Endothelial cell of umbilical vein (primary cell): Measurements from ENCODE around the gene DENND6A. TPM values are rescaled to one million over a fixed set of nuclear protein-coding genes. Genes with fewer than 3 reads are reported as not detected.
"Not testable (repeated sequence)": the region's sequence is repeated elsewhere in the genome, so short reads cannot be mapped to it uniquely, and the experiment has no call there.

Source experiments
- BruUV-seq: library from RNA; stranded (reverse); fragments of 400-500 nt; replicated peaks from 2 replicates; lab custom pipeline; 2021; lab: Mats Ljungman, UMichigan
- CTCF ChIA-PET: fragments of 300-600, 350-600 bp; sonication (Branson Sonifier 250); formaldehyde crosslinking; loops from one replicate; lab custom pipeline; 2021; ENCODE audit warnings: antibody characterized with exemption, inconsistent platforms; lab: Charles Lee
- POLR2A ChIA-PET: fragments of 300-600, 350-600 bp; sonication (Branson Sonifier 250); formaldehyde crosslinking; loops from one replicate; lab custom pipeline; 2021; ENCODE audit warnings: antibody characterized with exemption, inconsistent platforms; lab: Charles Lee
- DNase-seq: peaks from one replicate; pipeline ENCODE4 v3.0.0-alpha.2; 2011; ENCODE audit warnings: low read depth, low spot score
- FAIRE-seq: peaks from 2 replicates; lab custom pipeline; 2011; peaks lifted over from hg19 to GRCh38; lab: Jason Lieb, UNC
- H2AFZ ChIP-seq: 2 replicates; pipeline ENCODE4 v1.6.0; 2012; ENCODE audit warnings: low read depth, low read length, control low read depth, inconsistent platforms
- H3K27ac ChIP-seq: 2 replicates; pipeline ENCODE4 v1.5.1; 2011; ENCODE audit warnings: low read depth, mild to moderate bottlenecking, control low read depth, low read length, moderate library complexity; ENCODE audit not compliant: insufficient read depth
- H3K27me3 ChIP-seq, 2 experiments: 2 replicates each; pipeline versions ENCODE4 v1.6.0 to v1.6.1; 2011; ENCODE audit warnings: low read length in 2 of 2, mixed read lengths in 1 of 2; ENCODE audit not compliant: control insufficient read depth in 2 of 2, insufficient read depth in 2 of 2
- H3K36me3 ChIP-seq, 2 experiments: 2 replicates in 1 of 2; 3 replicates in 1 of 2; pipeline ENCODE4 v1.5.1; 2011; ENCODE audit warnings: low read length in 2 of 2, mild to moderate bottlenecking in 1 of 2, moderate library complexity in 1 of 2; ENCODE audit not compliant: control insufficient read depth in 2 of 2, insufficient read depth in 2 of 2; ENCODE audit errors: extremely low read depth in 1 of 2
- H3K4me1 ChIP-seq: 3 replicates; pipeline ENCODE4 v1.5.1; 2011; ENCODE audit warnings: mild to moderate bottlenecking, low read length; ENCODE audit not compliant: control insufficient read depth, insufficient read depth; ENCODE audit errors: extremely low read depth
- H3K4me2 ChIP-seq: 2 replicates; pipeline ENCODE4 v1.6.1; 2011; ENCODE audit warnings: low read length, control low read depth, mixed read lengths; ENCODE audit not compliant: insufficient read depth
- H3K4me3 ChIP-seq, 3 experiments: fragments of 200-600 bp in 1 of 3; sonication (generic), shearing (Covaris generic) in 1 of 3; replicated peaks in 1 of 3; 2 replicates each; pipeline ENCODE4 v1.5.1; 2011 to 2016; ENCODE audit warnings: control low read depth in 3 of 3, low read length in 3 of 3, mild to moderate bottlenecking in 2 of 3, inconsistent platforms in 1 of 3, low read depth in 1 of 3, moderate library complexity in 1 of 3; ENCODE audit not compliant: insufficient read depth in 1 of 3
- H3K79me2 ChIP-seq: 2 replicates; pipeline ENCODE4 v1.6.0; 2012; ENCODE audit warnings: low read length, inconsistent platforms; ENCODE audit not compliant: control insufficient read depth, insufficient read depth
- H3K9ac ChIP-seq: replicated peaks from 2 replicates; pipeline ENCODE3; 2011; ENCODE audit warnings: low read length, control low read depth; ENCODE audit not compliant: insufficient read depth; ENCODE audit errors: extremely low read depth
- H3K9me1 ChIP-seq: replicated peaks from 3 replicates; pipeline ENCODE4 v1.6.0; 2011; ENCODE audit warnings: mild to moderate bottlenecking, low read length; ENCODE audit not compliant: control insufficient read depth, insufficient read depth; ENCODE audit errors: extremely low read depth
- H3K9me3 ChIP-seq: replicated peaks from 2 replicates; pipeline ENCODE4 v1.5.1; 2012; ENCODE audit warnings: low read length, inconsistent platforms; ENCODE audit not compliant: control insufficient read depth, insufficient read depth
- H4K20me1 ChIP-seq: replicated peaks from 2 replicates; pipeline ENCODE3; 2011; ENCODE audit warnings: mild to moderate bottlenecking, low read length; ENCODE audit not compliant: control insufficient read depth, insufficient read depth; ENCODE audit errors: extremely low read depth
- EZH2 ChIP-seq: IDR thresholded peaks from 2 replicates; pipeline ENCODE4 v1.6.1; 2012; ENCODE audit warnings: borderline replicate concordance, low read depth, mild to moderate bottlenecking, moderate library complexity, low read length, inconsistent platforms; ENCODE audit not compliant: severe bottlenecking
- FOS ChIP-seq: IDR thresholded peaks from 2 replicates; pipeline ENCODE4 v1.6.1; 2011; ENCODE audit warnings: mild to moderate bottlenecking, low read length, moderate library complexity, borderline replicate concordance; ENCODE audit not compliant: insufficient read depth
- GATA2 ChIP-seq: IDR thresholded peaks from 2 replicates; pipeline ENCODE4 v1.7.0; 2011; ENCODE audit warnings: low read depth, mild to moderate bottlenecking, moderate library complexity, mixed read lengths, low read length; ENCODE audit not compliant: insufficient read length, insufficient read depth
- POLR2A ChIP-seq: IDR thresholded peaks from 2 replicates; pipeline ENCODE4 v1.6.1; 2012; ENCODE audit warnings: low read depth, mild to moderate bottlenecking, control low read depth, low read length
- dilution Hi-C: fragments of 300-500 bp; cut with MboI; formaldehyde crosslinking; loops from one replicate; pipeline ENCODE4 v1.15.0; 2019; ENCODE audit warnings: low sequenced_read_pairs; ENCODE audit not compliant: extremely low pct_ligation_motif_present
- intact Hi-C: fragments of 100-400 bp; cut with micrococcal nuclease; formaldehyde crosslinking; loops from one replicate; pipeline ENCODE4 v1.10.0; 2022
- polyA plus RNA-seq, 4 experiments: library from polyadenylated mRNA; depleted of rRNA in 3 of 4; stranded (reverse) in 3 of 4; unstranded in 1 of 4; fragments of >200 nt; gene quantifications; 2 replicates each; pipeline versions ENCODE4 v1.2.1 to v1.2.3, GENCODE V29; 2011 to 2012; ENCODE audit warnings: missing spikeins in 1 of 4
- total RNA-seq: library from RNA; stranded (reverse); gene quantifications from 2 replicates; pipeline ENCODE4 v1.2.3, GENCODE V29; 2021

DENND6A gene
- total and polyA plus RNA-seq, 2 donors (not counting 3 experiments of a cell fraction or from before 2014, with no cell fraction given) = 12.7 to 25.0 TPM

DNA sequence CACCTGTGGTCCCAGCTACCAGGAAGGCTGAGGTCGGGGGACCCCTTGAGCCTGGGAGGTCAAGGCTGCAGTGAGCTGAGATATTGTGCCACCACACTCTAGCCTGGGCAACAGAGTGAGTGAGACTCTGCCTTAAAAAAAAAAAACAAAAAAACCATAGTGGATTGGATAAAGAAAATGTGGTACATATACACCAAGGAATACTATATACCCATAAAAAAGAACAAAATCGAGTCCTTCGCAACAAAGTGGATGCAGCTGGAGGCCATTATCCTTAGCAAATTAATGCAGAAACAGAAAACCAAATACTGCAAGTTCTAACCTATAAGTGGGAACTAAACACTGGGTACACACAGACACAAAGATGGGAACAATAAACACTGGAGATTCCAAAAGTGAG, 75.1 kb downstream of the DENND6A start:
- H3K4me3 ChIP-seq = no peak overlapping the region
- H3K27me3 ChIP-seq = no peaks in the 10 kb centered on the region
- no peaks in the 10 kb centered on the region for H3K9me1 ChIP-seq
- intact Hi-C loops = no loop called here
- dilution Hi-C loops = no loop called here
- H3K4me1 ChIP-seq = no peaks in the 10 kb centered on the region
- CTCF ChIA-PET = no interaction called here
- TF ChIP-seq EZH2 = no peak
- no peak for TF ChIP-seq FOS
- no peak for TF ChIP-seq GATA2
- no peaks in the 10 kb centered on the region for H3K36me3 ChIP-seq
- POLR2A ChIA-PET = no interaction called here
- no peaks in the 10 kb centered on the region for H3K9me3 ChIP-seq
- FAIRE-seq = no peak
- no peak overlapping the region for H3K9ac ChIP-seq
- no TSS peak for BruUV-seq
- no peak overlapping the region for H2AFZ ChIP-seq
- no peak for DNase-seq
- H3K27ac ChIP-seq = no peak overlapping the region
- no peaks in the 10 kb centered on the region for H3K79me2 ChIP-seq
- H4K20me1 ChIP-seq = no peaks in the 10 kb centered on the region
- H3K4me2 ChIP-seq = no peak overlapping the region

DNA sequence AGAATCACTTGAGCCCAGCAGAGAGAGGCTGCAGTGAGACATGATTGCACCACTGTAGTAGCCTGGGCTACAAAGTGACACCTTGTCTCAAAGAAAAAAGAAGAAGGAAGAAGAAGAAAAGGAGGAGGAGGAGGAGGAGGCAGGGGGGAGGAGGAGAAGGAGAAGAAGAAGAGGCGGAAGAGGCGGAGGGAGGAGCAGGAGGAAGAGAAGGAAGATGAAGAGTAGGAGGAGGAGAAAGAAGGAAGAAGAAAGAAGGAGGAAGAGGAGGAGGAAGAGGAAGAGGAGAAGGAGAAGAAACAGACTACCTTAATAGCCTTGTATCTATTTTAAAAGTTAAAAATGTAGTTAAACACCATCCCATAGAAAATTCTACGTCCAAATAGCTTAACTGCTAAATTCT, 76.6 kb downstream of the DENND6A start:
- ChIA-PET CTCF (no interaction called here), POLR2A (no interaction called here)
- no TSS peak for BruUV-seq
- intact Hi-C loops (no loop called here), dilution Hi-C loops (no loop called here)
- Histone ChIP-seq H3K9ac (no peak overlapping the region), H3K36me3 (no peaks in the 10 kb centered on the region), H3K4me1 (no peaks in the 10 kb centered on the region), H3K79me2 (no peaks in the 10 kb centered on the region), H3K4me3 (no peak overlapping the region), H4K20me1 (no peaks in the 10 kb centered on the region), H3K9me3 (no peaks in the 10 kb centered on the region), H3K27ac (no peak overlapping the region), H3K9me1 (no peaks in the 10 kb centered on the region), H3K4me2 (no peak overlapping the region), H3K27me3 (no peaks in the 10 kb centered on the region), H2AFZ (no peak overlapping the region)
- DNase-seq (no peak), FAIRE-seq (no peak)
- TF ChIP-seq EZH2 (no peak), POLR2A (no peak)

DNA sequence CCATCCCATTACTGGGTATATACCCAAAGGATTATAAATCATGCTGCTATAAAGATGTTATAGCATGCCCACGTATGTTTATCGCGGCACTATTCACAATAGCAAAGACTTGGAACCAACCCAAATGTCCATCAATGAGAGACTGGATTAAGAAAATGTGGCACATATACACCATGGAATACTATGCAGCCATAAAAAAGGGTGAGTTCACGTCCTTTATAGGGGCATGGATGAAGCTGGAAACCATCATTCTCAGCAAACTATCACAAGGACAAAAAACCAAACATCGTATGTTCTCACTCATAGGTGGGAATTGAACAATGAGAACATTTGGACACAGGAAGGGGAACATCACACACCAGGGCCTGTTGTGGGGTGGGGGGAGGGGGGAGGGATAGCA, 81.0 kb downstream of the DENND6A start:
- H3K4me2 ChIP-seq, H2AFZ ChIP-seq, H3K4me3 ChIP-seq, intact Hi-C loops, POLR2A ChIA-PET, H4K20me1 ChIP-seq, H3K9ac ChIP-seq, H3K4me1 ChIP-seq, H3K36me3 ChIP-seq, H3K27ac ChIP-seq, BruUV-seq, dilution Hi-C loops, CTCF ChIA-PET, FAIRE-seq, H3K79me2 ChIP-seq, DNase-seq, H3K27me3 ChIP-seq, H3K9me3 ChIP-seq, H3K9me1 ChIP-seq: not testable (repeated sequence)
